MM.1S (cell line): Measurements from ENCODE around the gene TTC36.

Source experiments
- CTCF ChIP-seq: fragments of 300-600 bp; sonication (generic); IDR thresholded peaks from 2 replicates; pipeline ENCODE4 v1.5.1; 2016; ENCODE audit warnings: antibody characterized with exemption, low read length, mixed read lengths
- EZH2phosphoT487 ChIP-seq: fragments of 300-600 bp; sonication (generic); IDR thresholded peaks from 2 replicates; pipeline ENCODE4 v1.6.1; 2018; ENCODE audit warnings: antibody characterized with exemption, low read length

- TF ChIP-seq CTCF (no peak), EZH2phosphoT487 (no peak)
These were observed 7.7 kb upstream of the TTC36 start for GRCh38 chr11:118519549-118519948.
